ENCODE data around the gene SP5. TPM values are rescaled to one million over a fixed set of nuclear protein-coding genes. Genes with fewer than 3 reads are reported as not detected.
"Not testable (repeated sequence)": the region's sequence is repeated elsewhere in the genome, so short reads cannot be mapped to it uniquely, and the experiment has no call there.

SP5 gene
- total and polyA plus RNA-seq, 9 of the 15 experiments (the other 6 are each of a cell fraction or from before 2014, with no cell fraction given) = 0.03 to 1.7 (median 0.16) TPM; not detected in 1

DNA sequence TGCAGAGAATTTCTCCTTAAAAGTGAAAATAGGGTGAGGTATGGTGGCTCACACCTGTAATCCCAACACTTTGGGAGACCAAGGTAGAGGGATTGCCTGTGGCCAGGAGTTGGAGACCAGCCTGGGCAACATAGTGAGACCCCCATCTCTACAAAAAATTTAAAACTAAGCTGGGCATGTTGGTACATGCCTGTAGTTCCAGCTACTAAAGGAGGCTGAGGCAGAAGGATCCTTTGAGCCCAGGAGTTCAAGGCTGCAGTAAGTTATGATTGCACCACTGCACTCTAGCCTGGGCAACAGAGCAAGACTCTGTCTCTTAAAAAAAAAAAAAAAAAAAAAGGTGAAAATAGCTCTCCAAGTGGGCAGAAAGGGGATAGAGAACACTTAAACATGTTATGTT, 40.9 kb upstream of the SP5 start:
- H4K20me1 ChIP-seq (replicated peaks; ENCODE audit: control insufficient read depth, insufficient read depth, low read length); in situ Hi-C loops (cut with MboI); H3K36me3 ChIP-seq (ENCODE audit: control insufficient read depth, insufficient read depth, low read length); CTCF ChIA-PET (ENCODE audit: low intra/inter-chr PET ratio); H3K27ac ChIP-seq (ENCODE audit: extremely low read depth, low read depth, low read length); H3K9ac ChIP-seq (ENCODE audit: insufficient read depth in 1 of 2, low read depth in 2 of 2, low read length in 2 of 2); H3K9me3 ChIP-seq (replicated peaks; ENCODE audit: control insufficient read depth, insufficient read depth, low read depth, low read length); H3K79me2 ChIP-seq (ENCODE audit: control insufficient read depth, insufficient read depth, low read length); H3K4me1 ChIP-seq (replicated peaks in 1 of 2; ENCODE audit: control insufficient read depth in 2 of 2, insufficient read depth in 2 of 2, low read length in 2 of 2); ATAC-seq; intact Hi-C loops (cut with micrococcal nuclease); FAIRE-seq; H3K9me1 ChIP-seq (ENCODE audit: control insufficient read depth, insufficient read depth, low read length); DNase-seq (ENCODE audit: extremely low read depth in 1 of 4, low spot score in 3 of 4); H2AFZ ChIP-seq (ENCODE audit: low read depth, low read length); H3K4me2 ChIP-seq (ENCODE audit: insufficient read depth, low read length); H3K27me3 ChIP-seq (ENCODE audit: control insufficient read depth in 2 of 2, insufficient read depth in 2 of 2, low read length in 2 of 2); H3K4me3 ChIP-seq; BruUV-seq (replicated peaks): not testable (repeated sequence)
- TF ChIP-seq ZNF121 (CRISPR knock-in tag; conservative IDR thresholded peaks at IDR 0.05) = peak; percentile 34; the same call in 1 of the 2 replicates
- POLR2A ChIA-PET = interaction anchor here (0.6 kb wide), 1 partner anchor 470 kb away, joined by 3 read pairs; no protein-coding TSS in a partner anchor

DNA sequence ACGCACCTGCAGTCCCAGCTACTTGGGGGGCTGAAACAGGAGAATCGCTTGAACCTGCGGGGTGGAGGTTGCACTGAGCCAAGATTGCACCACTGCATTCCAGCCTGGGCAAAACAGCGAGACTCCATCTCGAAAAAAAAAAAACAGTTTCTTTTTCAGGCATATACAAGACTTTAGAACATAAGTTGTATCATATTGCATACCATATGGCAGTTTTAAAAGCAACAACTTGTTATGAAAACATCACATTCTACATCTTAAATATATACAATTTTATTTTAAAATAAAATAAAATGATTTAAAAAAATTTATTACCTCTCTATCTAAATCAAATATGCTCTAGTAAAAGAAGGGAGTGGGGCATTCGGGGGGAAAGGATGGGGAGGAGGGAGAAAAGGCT, 39.4 kb upstream of the SP5 start:
- BruUV-seq (replicated peaks) = no TSS peak
- POLR2A ChIA-PET = no interaction called here
- H3K4me1 ChIP-seq (replicated peaks in 1 of 2; ENCODE audit: control insufficient read depth in 2 of 2, insufficient read depth in 2 of 2, low read length in 2 of 2) = peaks cover 0 to 9% of the 10 kb centered on the region in 2 experiments; a peak in 3 of 5 replicates
- no peaks in the 10 kb centered on the region for H3K9me1 ChIP-seq (ENCODE audit: control insufficient read depth, insufficient read depth, low read length)
- no peak overlapping the region for H3K27ac ChIP-seq (ENCODE audit: extremely low read depth, low read depth, low read length)
- no peak for ATAC-seq
- no peak for DNase-seq (ENCODE audit: extremely low read depth in 1 of 4, low spot score in 3 of 4)
- no peaks in the 10 kb centered on the region for H3K27me3 ChIP-seq (ENCODE audit: control insufficient read depth in 2 of 2, insufficient read depth in 2 of 2, low read length in 2 of 2)
- no peak for FAIRE-seq
- WGBS (ENCODE audit: insufficient coverage, low coverage, missing lambda C conversion rate) = 22% methylated on average over 6 of the region's 6 CpGs
- no peaks in the 10 kb centered on the region for H3K9me3 ChIP-seq (replicated peaks; ENCODE audit: control insufficient read depth, insufficient read depth, low read depth, low read length)
- in situ Hi-C loops (cut with MboI) (no loop called here), intact Hi-C loops (cut with micrococcal nuclease) (no loop called here)
- H2AFZ ChIP-seq (ENCODE audit: low read depth, low read length) = no peak overlapping the region
- CTCF ChIA-PET (ENCODE audit: low intra/inter-chr PET ratio) = no interaction called here
- no peak overlapping the region for H3K4me2 ChIP-seq (ENCODE audit: insufficient read depth, low read length)
- H3K9ac ChIP-seq (ENCODE audit: insufficient read depth in 1 of 2, low read depth in 2 of 2, low read length in 2 of 2) = no peak overlapping the region
- H3K4me3 ChIP-seq = no peak overlapping the region
- no peaks in the 10 kb centered on the region for H3K79me2 ChIP-seq (ENCODE audit: control insufficient read depth, insufficient read depth, low read length)
- no peaks in the 10 kb centered on the region for H4K20me1 ChIP-seq (replicated peaks; ENCODE audit: control insufficient read depth, insufficient read depth, low read length)
- no peaks in the 10 kb centered on the region for H3K36me3 ChIP-seq (ENCODE audit: control insufficient read depth, insufficient read depth, low read length)
- TF ChIP-seq RAD51 (IDR thresholded peaks at IDR 0.05; ENCODE audit: borderline replicate concordance, low read depth) = no peak
- no peak for TF ChIP-seq POLR2AphosphoS2 (IDR thresholded peaks at IDR 0.05; ENCODE audit: low read length)
- TF ChIP-seq PURB (CRISPR knock-in tag; IDR thresholded peaks at IDR 0.05; ENCODE audit: low read depth) = no peak
- TF ChIP-seq, protein P1, sequence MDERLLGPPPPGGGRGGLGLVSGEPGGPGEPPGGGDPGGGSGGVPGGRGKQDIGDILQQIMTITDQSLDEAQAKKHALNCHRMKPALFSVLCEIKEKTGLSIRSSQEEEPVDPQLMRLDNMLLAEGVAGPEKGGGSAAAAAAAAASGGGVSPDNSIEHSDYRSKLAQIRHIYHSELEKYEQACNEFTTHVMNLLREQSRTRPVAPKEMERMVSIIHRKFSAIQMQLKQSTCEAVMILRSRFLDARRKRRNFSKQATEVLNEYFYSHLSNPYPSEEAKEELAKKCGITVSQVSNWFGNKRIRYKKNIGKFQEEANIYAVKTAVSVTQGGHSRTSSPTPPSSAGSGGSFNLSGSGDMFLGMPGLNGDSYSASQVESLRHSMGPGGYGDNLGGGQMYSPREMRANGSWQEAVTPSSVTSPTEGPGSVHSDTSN (CRISPR knock-in tag; IDR thresholded peaks at IDR 0.05; ENCODE audit: low read depth) = no peak
- TF ChIP-seq, protein P1 (tag; conservative IDR thresholded peaks at IDR 0.05; ENCODE audit: low read depth) = no peak
- TF ChIP-seq, protein P2, sequence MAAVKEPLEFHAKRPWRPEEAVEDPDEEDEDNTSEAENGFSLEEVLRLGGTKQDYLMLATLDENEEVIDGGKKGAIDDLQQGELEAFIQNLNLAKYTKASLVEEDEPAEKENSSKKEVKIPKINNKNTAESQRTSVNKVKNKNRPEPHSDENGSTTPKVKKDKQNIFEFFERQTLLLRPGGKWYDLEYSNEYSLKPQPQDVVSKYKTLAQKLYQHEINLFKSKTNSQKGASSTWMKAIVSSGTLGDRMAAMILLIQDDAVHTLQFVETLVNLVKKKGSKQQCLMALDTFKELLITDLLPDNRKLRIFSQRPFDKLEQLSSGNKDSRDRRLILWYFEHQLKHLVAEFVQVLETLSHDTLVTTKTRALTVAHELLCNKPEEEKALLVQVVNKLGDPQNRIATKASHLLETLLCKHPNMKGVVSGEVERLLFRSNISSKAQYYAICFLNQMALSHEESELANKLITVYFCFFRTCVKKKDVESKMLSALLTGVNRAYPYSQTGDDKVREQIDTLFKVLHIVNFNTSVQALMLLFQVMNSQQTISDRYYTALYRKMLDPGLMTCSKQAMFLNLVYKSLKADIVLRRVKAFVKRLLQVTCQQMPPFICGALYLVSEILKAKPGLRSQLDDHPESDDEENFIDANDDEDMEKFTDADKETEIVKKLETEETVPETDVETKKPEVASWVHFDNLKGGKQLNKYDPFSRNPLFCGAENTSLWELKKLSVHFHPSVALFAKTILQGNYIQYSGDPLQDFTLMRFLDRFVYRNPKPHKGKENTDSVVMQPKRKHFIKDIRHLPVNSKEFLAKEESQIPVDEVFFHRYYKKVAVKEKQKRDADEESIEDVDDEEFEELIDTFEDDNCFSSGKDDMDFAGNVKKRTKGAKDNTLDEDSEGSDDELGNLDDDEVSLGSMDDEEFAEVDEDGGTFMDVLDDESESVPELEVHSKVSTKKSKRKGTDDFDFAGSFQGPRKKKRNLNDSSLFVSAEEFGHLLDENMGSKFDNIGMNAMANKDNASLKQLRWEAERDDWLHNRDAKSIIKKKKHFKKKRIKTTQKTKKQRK (IDR thresholded peaks at IDR 0.05; ENCODE audit: borderline replicate concordance, low read depth, low read length) = no peak
- TF ChIP-seq NR2C1 (IDR thresholded peaks at IDR 0.05) = no peak
- TF ChIP-seq NR2C1 (tag; IDR thresholded peaks at IDR 0.05) = no peak
- no peak for TF ChIP-seq POLR2A (conservative IDR thresholded peaks at IDR 0.05)
